ENCODE data around the gene TMEM154.

- no peak for TF ChIP-seq POLR2AphosphoS5 (IDR thresholded peaks at IDR 0.05; ENCODE audit: low read depth, low read length)
- TF ChIP-seq TAF1 (IDR thresholded peaks at IDR 0.05; ENCODE audit: low read depth, low read length) = no peak
- no peak for TF ChIP-seq POLR2A (IDR thresholded peaks at IDR 0.05; ENCODE audit: low read depth, low read length)
- TF ChIP-seq PAX5 (IDR thresholded peaks at IDR 0.05; ENCODE audit: insufficient read depth, low read length, severe bottlenecking) = no peak
- no peak for TF ChIP-seq POU2F2 (IDR thresholded peaks at IDR 0.05; ENCODE audit: low read depth, low read length)
- TF ChIP-seq SPI1 (IDR thresholded peaks at IDR 0.05; ENCODE audit: low read depth, low read length) = no peak
These were observed 1.3 kb upstream of the TMEM154 start for GRCh38 chr4:152680988-152681603.
